SK-N-SH (cell line): ENCODE measurements around the gene ZNF648.

Source experiments
- EP300 ChIP-seq, 2 experiments: IDR thresholded peaks; 2 replicates each; pipeline versions ENCODE4 v1.4.0 to v1.6.1; 2012; ENCODE audit warnings: borderline replicate concordance in 1 of 2, low read depth in 1 of 2, low read length in 1 of 2
- MAX ChIP-seq: IDR thresholded peaks from 2 replicates; pipeline ENCODE4 v1.4.0; 2012; ENCODE audit warnings: low read depth
- NRF1 ChIP-seq: IDR thresholded peaks from 2 replicates; pipeline ENCODE4 v1.6.1; 2012; ENCODE audit warnings: low read depth, mild to moderate bottlenecking, low read length
- RAD21 ChIP-seq: IDR thresholded peaks from 2 replicates; pipeline ENCODE4 v1.6.1; 2012; ENCODE audit warnings: mild to moderate bottlenecking, low read length
- YY1 ChIP-seq: IDR thresholded peaks from 2 replicates; pipeline ENCODE4 v1.4.0; 2012; ENCODE audit warnings: low read depth, mild to moderate bottlenecking
- TF ChIP-seq, protein P1 (sequence below): fragments of 200-600 bp; sonication (generic); IDR thresholded peaks from 2 replicates; pipeline ENCODE4 v1.6.1; 2017; ENCODE audit warnings: antibody characterized with exemption, mild to moderate bottlenecking, moderate library complexity
- TF ChIP-seq, protein P2 (sequence below): fragments of 150-350 bp; IDR thresholded peaks from 2 replicates; pipeline ENCODE4 v1.6.1; 2016; ENCODE audit warnings: mild to moderate bottlenecking, low read depth, low read length

DNA sequence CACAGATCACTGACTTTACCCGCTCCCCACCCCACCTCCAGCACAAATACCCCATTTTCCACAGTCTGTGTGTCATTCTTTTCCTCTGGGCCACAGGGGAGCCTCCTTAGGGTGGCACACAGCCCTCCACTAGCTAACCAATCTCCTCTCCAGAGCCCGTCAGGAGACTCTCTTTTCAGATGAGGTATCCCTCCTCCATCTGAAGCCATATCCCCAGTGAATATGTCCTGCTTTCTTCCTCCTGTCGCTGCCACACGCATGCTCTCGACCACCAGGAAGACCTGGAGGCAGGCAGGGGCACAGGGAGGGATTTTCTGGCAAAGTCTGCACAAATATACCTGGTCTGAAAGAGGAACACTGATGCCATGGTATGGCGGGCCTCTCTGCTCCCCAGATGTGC, 635 bp downstream of the ZNF648 start:
- TF ChIP-seq MAX (no peak), EP300 (IDR thresholded peaks at IDR 0.05; ENCODE audit: borderline replicate concordance in 1 of 2, low read depth in 1 of 2, low read length in 1 of 2) (no peak), YY1 (no peak), NRF1 (no peak), RAD21 (no peak)
- TF ChIP-seq, protein P1, sequence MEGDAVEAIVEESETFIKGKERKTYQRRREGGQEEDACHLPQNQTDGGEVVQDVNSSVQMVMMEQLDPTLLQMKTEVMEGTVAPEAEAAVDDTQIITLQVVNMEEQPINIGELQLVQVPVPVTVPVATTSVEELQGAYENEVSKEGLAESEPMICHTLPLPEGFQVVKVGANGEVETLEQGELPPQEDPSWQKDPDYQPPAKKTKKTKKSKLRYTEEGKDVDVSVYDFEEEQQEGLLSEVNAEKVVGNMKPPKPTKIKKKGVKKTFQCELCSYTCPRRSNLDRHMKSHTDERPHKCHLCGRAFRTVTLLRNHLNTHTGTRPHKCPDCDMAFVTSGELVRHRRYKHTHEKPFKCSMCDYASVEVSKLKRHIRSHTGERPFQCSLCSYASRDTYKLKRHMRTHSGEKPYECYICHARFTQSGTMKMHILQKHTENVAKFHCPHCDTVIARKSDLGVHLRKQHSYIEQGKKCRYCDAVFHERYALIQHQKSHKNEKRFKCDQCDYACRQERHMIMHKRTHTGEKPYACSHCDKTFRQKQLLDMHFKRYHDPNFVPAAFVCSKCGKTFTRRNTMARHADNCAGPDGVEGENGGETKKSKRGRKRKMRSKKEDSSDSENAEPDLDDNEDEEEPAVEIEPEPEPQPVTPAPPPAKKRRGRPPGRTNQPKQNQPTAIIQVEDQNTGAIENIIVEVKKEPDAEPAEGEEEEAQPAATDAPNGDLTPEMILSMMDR, result no peak
- TF ChIP-seq, protein P2, sequence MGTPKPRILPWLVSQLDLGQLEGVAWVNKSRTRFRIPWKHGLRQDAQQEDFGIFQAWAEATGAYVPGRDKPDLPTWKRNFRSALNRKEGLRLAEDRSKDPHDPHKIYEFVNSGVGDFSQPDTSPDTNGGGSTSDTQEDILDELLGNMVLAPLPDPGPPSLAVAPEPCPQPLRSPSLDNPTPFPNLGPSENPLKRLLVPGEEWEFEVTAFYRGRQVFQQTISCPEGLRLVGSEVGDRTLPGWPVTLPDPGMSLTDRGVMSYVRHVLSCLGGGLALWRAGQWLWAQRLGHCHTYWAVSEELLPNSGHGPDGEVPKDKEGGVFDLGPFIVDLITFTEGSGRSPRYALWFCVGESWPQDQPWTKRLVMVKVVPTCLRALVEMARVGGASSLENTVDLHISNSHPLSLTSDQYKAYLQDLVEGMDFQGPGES, result no peak
